SU-DHL-6 (cell line): ENCODE data around the gene GINS1.
A peak's percentile ranks its signal among the peaks of the same experiment; 100 is the strongest.
"Not testable (repeated sequence)": the region's sequence is repeated elsewhere in the genome, so short reads cannot be mapped to it uniquely, and the experiment has no call there.

Experiments
- H2AFZ ChIP-seq: fragments of 200-600 bp; sonication (generic); 2 replicates; pipeline ENCODE4 v1.6.1; 2014; ENCODE audit warnings: low read depth, mild to moderate bottlenecking, moderate library complexity, mixed read lengths, antibody characterized with exemption, low read length; ENCODE audit not compliant: severe bottlenecking
- H3F3A ChIP-seq: fragments of 200-600 bp; shearing (Covaris generic); 2 replicates; pipeline ENCODE4 v1.6.0; 2016; ENCODE audit warnings: antibody characterized with exemption, mild to moderate bottlenecking; ENCODE audit not compliant: insufficient read depth
- H3K27ac ChIP-seq: fragments of 200-600 bp; sonication (generic); 2 replicates; pipeline ENCODE4 v1.5.1; 2016; ENCODE audit warnings: low read depth, mild to moderate bottlenecking, low read length, moderate library complexity, mixed read lengths
- H3K27me3 ChIP-seq: fragments of 200-600 bp; sonication (generic), shearing (Covaris generic); 2 replicates; pipeline ENCODE4 v1.6.0; 2014; ENCODE audit warnings: mild to moderate bottlenecking, low read length
- H3K36me3 ChIP-seq: fragments of 200-600 bp; sonication (generic); 2 replicates; pipeline ENCODE4 v1.6.1; 2014; ENCODE audit warnings: mild to moderate bottlenecking, low read length, mixed read lengths
- H3K4me2 ChIP-seq: fragments of 300-600, 200-600 bp; shearing (Covaris generic), sonication (generic); 2 replicates; pipeline ENCODE4 v1.6.0; 2014; ENCODE audit warnings: low read length, low read depth, mild to moderate bottlenecking; ENCODE audit not compliant: poor library complexity, severe bottlenecking
- H3K4me3 ChIP-seq: fragments of 200-600 bp; sonication (generic); 2 replicates; pipeline ENCODE4 v1.5.1; 2014; ENCODE audit warnings: antibody characterized with exemption, low read length, mild to moderate bottlenecking, mixed read lengths; ENCODE audit not compliant: insufficient read depth, poor library complexity, severe bottlenecking
- H3K79me2 ChIP-seq: fragments of 200-600 bp; sonication (generic); 2 replicates; pipeline ENCODE4 v1.6.1; 2014; ENCODE audit warnings: mild to moderate bottlenecking, low read length, moderate library complexity; ENCODE audit not compliant: insufficient read depth
- H3K9ac ChIP-seq: fragments of 200-600 bp; sonication (generic); 2 replicates; pipeline ENCODE4 v1.7.0; 2014; ENCODE audit warnings: mild to moderate bottlenecking, low read length
- H3K9me2 ChIP-seq: fragments of 200-600 bp; sonication (generic); replicated peaks from 2 replicates; pipeline ENCODE4 v1.6.1; 2014; ENCODE audit warnings: low read length; ENCODE audit not compliant: insufficient read depth
- H3K9me3 ChIP-seq: fragments of 200-600 bp; sonication (generic); 2 replicates; pipeline ENCODE4 v1.6.1; 2014; ENCODE audit warnings: low read length, mixed read lengths; ENCODE audit not compliant: insufficient read depth
- H4K20me1 ChIP-seq: fragments of 200-600 bp; sonication (generic); 2 replicates; pipeline ENCODE4 v1.6.1; 2014; ENCODE audit warnings: low read depth, mild to moderate bottlenecking, antibody characterized with exemption, low read length, moderate library complexity, mixed read lengths
- CTCF ChIP-seq: fragments of 200-600 bp; sonication (generic); IDR thresholded peaks from one replicate; pipeline ENCODE4 v1.5.1; 2017; ENCODE audit warnings: antibody characterized with exemption, mild to moderate bottlenecking, low read length, moderate library complexity; ENCODE audit not compliant: insufficient read depth, poor library complexity, severe bottlenecking
- EZH2phosphoT487 ChIP-seq: fragments of 200-600 bp; sonication (generic), shearing (Covaris generic); conservative IDR thresholded peaks from 2 replicates; pipeline ENCODE4 v1.6.1; 2018; ENCODE audit warnings: mild to moderate bottlenecking, antibody characterized with exemption, low read length, moderate library complexity, mixed read lengths

Gene GINS1

DNA sequence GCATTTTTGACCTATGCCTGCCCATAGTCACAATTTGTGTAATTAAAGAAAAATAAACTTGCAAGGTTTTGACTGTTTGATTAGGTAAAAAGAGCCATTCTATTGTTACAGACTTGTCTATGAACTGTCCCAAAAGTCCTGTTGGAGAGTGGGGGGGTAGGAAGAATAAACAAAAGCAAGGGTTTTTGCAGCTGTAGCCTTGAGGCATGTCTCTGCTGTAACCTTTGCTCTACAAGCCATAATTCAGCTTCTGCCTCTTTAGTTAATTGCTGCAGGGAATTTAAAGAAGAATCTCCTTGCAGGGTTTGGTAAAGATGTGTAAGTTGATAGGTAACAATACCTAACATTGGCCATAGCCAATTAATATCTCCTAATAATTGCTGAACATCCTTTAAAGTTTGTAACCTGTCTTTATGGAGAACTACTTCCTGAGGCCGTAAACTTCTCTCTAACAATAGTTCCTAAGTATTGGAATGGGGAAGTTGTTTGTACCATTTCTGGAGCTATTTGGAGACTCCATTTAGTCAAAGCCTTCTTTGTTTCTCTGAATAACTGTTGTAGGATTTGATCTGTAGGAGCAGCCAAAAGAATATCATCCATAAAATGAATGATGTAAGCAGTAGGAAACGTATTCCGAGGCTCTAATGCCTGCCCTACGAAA is 9.0 kb upstream of the GINS1 start:
- H3K27me3 ChIP-seq = no peaks in the 10 kb centered on the region
- H3K9ac ChIP-seq = no peak overlapping the region
- H3K36me3 ChIP-seq = no peaks in the 10 kb centered on the region
- no peak overlapping the region for H2AFZ ChIP-seq
- H3K9me3 ChIP-seq = peaks cover 13% of the 10 kb centered on the region; the same call in 1 of the 2 replicates
- TF ChIP-seq CTCF (no peak), EZH2phosphoT487 (no peak)
- H3K4me3 ChIP-seq = no peak overlapping the region
- H4K20me1 ChIP-seq = no peaks in the 10 kb centered on the region
- H3K27ac ChIP-seq = no peak overlapping the region
- H3F3A ChIP-seq = no peaks in the 10 kb centered on the region
- no peaks in the 10 kb centered on the region for H3K79me2 ChIP-seq
- H3K4me2 ChIP-seq = no peak overlapping the region
- H3K9me2 ChIP-seq = no peaks in the 10 kb centered on the region

GRCh38 chr20:25399037-25399430 is 8.4 kb upstream of the GINS1 start:
- Histone ChIP-seq H3K27ac (no peak overlapping the region), H3K36me3 (no peaks in the 10 kb centered on the region), H3K27me3 (no peaks in the 10 kb centered on the region), H3F3A (no peaks in the 10 kb centered on the region), H3K4me2 (no peak overlapping the region), H3K79me2 (no peaks in the 10 kb centered on the region), H3K9ac (no peak overlapping the region), H2AFZ (no peak overlapping the region), H3K9me2 (no peaks in the 10 kb centered on the region), H4K20me1 (no peaks in the 10 kb centered on the region), H3K9me3 (peaks cover 15% of the 10 kb centered on the region; the same call in 1 of the 2 replicates), H3K4me3 (no peak overlapping the region)
- no peak for TF ChIP-seq EZH2phosphoT487
- peak; percentile 31 for TF ChIP-seq CTCF

- H3K9me2 ChIP-seq, H3K27me3 ChIP-seq, H3K79me2 ChIP-seq, H3F3A ChIP-seq, H4K20me1 ChIP-seq, H3K4me2 ChIP-seq, H3K36me3 ChIP-seq, H2AFZ ChIP-seq, H3K4me3 ChIP-seq, H3K9ac ChIP-seq, H3K27ac ChIP-seq: not testable (repeated sequence)
- H3K9me3 ChIP-seq = peaks cover 15% of the 10 kb centered on the region; the same call in 1 of the 2 replicates
Measured at GRCh38 chr20:25400291-25400732, 7.2 kb upstream of the GINS1 start.

DNA sequence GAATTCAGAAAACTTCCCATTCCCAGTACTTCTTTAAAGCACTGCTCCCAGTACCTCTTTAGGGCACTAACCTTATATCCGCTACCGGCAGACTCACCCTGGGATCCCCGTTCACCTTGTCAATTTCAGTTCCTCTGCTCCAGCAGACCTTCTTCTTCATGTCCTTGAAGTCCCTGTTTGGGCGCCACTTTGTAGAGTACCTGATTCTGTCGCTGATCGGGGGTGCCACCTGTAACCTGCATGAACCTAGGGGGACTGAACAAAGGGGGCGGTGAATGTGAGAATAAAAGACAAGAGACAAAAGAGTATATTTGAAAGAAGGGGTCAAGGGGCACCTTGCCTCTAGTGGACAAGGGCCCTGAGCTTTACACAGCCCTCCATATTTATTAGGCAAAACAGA is 4.9 kb upstream of the GINS1 start:
- no peaks in the 10 kb centered on the region for H3K9me2 ChIP-seq
- no peaks in the 10 kb centered on the region; the same call in 1 of the 2 replicates for H3K79me2 ChIP-seq
- H3K4me3 ChIP-seq = no peak overlapping the region
- no peak overlapping the region for H3K27ac ChIP-seq
- H3K9me3 ChIP-seq = peaks cover 15% of the 10 kb centered on the region; the same call in 1 of the 2 replicates
- TF ChIP-seq EZH2phosphoT487 = no peak
- no peak for TF ChIP-seq CTCF
- H3K9ac ChIP-seq = no peak overlapping the region
- no peaks in the 10 kb centered on the region for H3K27me3 ChIP-seq
- H3F3A ChIP-seq = no peaks in the 10 kb centered on the region
- no peak overlapping the region for H2AFZ ChIP-seq
- no peak overlapping the region for H3K4me2 ChIP-seq
- H4K20me1 ChIP-seq = no peaks in the 10 kb centered on the region
- H3K36me3 ChIP-seq = no peaks in the 10 kb centered on the region
